ENCODE measurements around the gene MED15. TPM values are rescaled to one million over a fixed set of nuclear protein-coding genes. Genes with fewer than 3 reads are reported as not detected.

Gene MED15
- total and polyA plus RNA-seq, 3 experiments from 2014 or later: 98.0 to 120 (median 106) TPM

- DNase-seq: no peak
- H3K36me3 ChIP-seq (ENCODE audit: insufficient read depth, low read length): peaks cover 77% of the 10 kb centered on the region
- H3K36me3 Mint-ChIP-seq: peaks cover 0 to 94% (median 9%) of the 10 kb centered on the region in 3 donors
- peaks cover 18% of the 10 kb centered on the region for H3K4me1 ChIP-seq (ENCODE audit: insufficient read depth, low read length)
- H3K4me3 ChIP-seq (ENCODE audit: low read length): no peak overlapping the region
- POLR2A ChIA-PET: interaction anchor here (0.6 kb wide), 1 partner anchor 34 kb away, joined by 7 read pairs; no protein-coding TSS in a partner anchor
- no peaks in the 10 kb centered on the region for H3K9me3 Mint-ChIP-seq
- H3K27ac ChIP-seq (ENCODE audit: low read depth, low read length): no peak overlapping the region
- H3K27ac Mint-ChIP-seq: peak overlapping the region; percentile 34 to 82 (median 72)
- H3K4me1 Mint-ChIP-seq: peaks cover 33 to 57% (median 39%) of the 10 kb centered on the region in 3 donors
- H3K4me3 Mint-ChIP-seq: peak overlapping the region in 2 of 7 donors; percentile 6 to 85
- CTCF ChIA-PET: interaction anchor here (5.3 to 6.1 kb wide), 2 partner anchors 14 to 27 kb away, joined by 25 to 38 read pairs; no protein-coding TSS in a partner anchor
- no peaks in the 10 kb centered on the region for H3K27me3 ChIP-seq (ENCODE audit: insufficient read depth, low read length, poor library complexity, severe bottlenecking)
- no peaks in the 10 kb centered on the region for H3K9me3 ChIP-seq (ENCODE audit: low read length)
- H3K27me3 Mint-ChIP-seq: no peaks in the 10 kb centered on the region
Observed at GRCh38 chr22:20580179-20580578, 72.8 kb downstream of the MED15 start.

GRCh38 chr22:20580611-20581502 lies 73.4 kb downstream of the MED15 start:
- Histone ChIP-seq H3K4me3 (ENCODE audit: low read length) (no peak overlapping the region), H3K36me3 (ENCODE audit: insufficient read depth, low read length) (peaks cover 79% of the 10 kb centered on the region), H3K9me3 (ENCODE audit: low read length) (no peaks in the 10 kb centered on the region), H3K27me3 (ENCODE audit: insufficient read depth, low read length, poor library complexity, severe bottlenecking) (no peaks in the 10 kb centered on the region), H3K4me1 (ENCODE audit: insufficient read depth, low read length) (peaks cover 16% of the 10 kb centered on the region), H3K27ac (ENCODE audit: low read depth, low read length) (no peak overlapping the region)
- H3K4me1 Mint-ChIP-seq: peaks cover 31 to 54% (median 37%) of the 10 kb centered on the region in 3 donors
- H3K4me3 Mint-ChIP-seq: peak overlapping the region in 2 of 7 donors; percentile 6 to 16
- H3K9me3 Mint-ChIP-seq: no peaks in the 10 kb centered on the region
- H3K36me3 Mint-ChIP-seq: peaks cover 0 to 96% (median 9%) of the 10 kb centered on the region in 3 donors
- no peak for DNase-seq
- peak overlapping the region; percentile 37 to 82 (median 72) for H3K27ac Mint-ChIP-seq
- no peaks in the 10 kb centered on the region for H3K27me3 Mint-ChIP-seq
- POLR2A ChIA-PET: no interaction called here
- CTCF ChIA-PET: interaction anchor here (5.3 kb wide), 1 partner anchor 14 kb away, joined by 38 read pairs; no protein-coding TSS in a partner anchor

- peaks cover 80% of the 10 kb centered on the region for H3K36me3 ChIP-seq (ENCODE audit: insufficient read depth, low read length)
- ChIA-PET POLR2A (no interaction called here), CTCF (interaction anchor here (5.3 kb wide), 1 partner anchor 15 kb away, joined by 38 read pairs; no protein-coding TSS in a partner anchor)
- no peak overlapping the region for H3K4me3 ChIP-seq (ENCODE audit: low read length)
- no peak for DNase-seq
- H3K9me3 ChIP-seq (ENCODE audit: low read length): no peaks in the 10 kb centered on the region
- H3K27ac ChIP-seq (ENCODE audit: low read depth, low read length): no peak overlapping the region
- H3K36me3 Mint-ChIP-seq: peaks cover 0 to 96% (median 7%) of the 10 kb centered on the region in 3 donors
- H3K4me1 Mint-ChIP-seq: peaks cover 25 to 48% (median 29%) of the 10 kb centered on the region in 3 donors
- no peaks in the 10 kb centered on the region for H3K27me3 ChIP-seq (ENCODE audit: insufficient read depth, low read length, poor library complexity, severe bottlenecking)
- peak overlapping the region in 3 of 8 donors; percentile 26 to 58 (median 47) for H3K27ac Mint-ChIP-seq
- H3K9me3 Mint-ChIP-seq: no peaks in the 10 kb centered on the region
- H3K4me3 Mint-ChIP-seq: no peak overlapping the region
- no peaks in the 10 kb centered on the region for H3K27me3 Mint-ChIP-seq
- H3K4me1 ChIP-seq (ENCODE audit: insufficient read depth, low read length): peaks cover 9% of the 10 kb centered on the region
Observed at GRCh38 chr22:20581503-20582170, 74.2 kb downstream of the MED15 start.

GRCh38 chr22:20582171-20582511 lies 74.7 kb downstream of the MED15 start:
- Histone ChIP-seq H3K27ac (ENCODE audit: low read depth, low read length) (no peak overlapping the region), H3K4me3 (ENCODE audit: low read length) (no peak overlapping the region), H3K27me3 (ENCODE audit: insufficient read depth, low read length, poor library complexity, severe bottlenecking) (no peaks in the 10 kb centered on the region), H3K4me1 (ENCODE audit: insufficient read depth, low read length) (peaks cover 9% of the 10 kb centered on the region), H3K9me3 (ENCODE audit: low read length) (no peaks in the 10 kb centered on the region), H3K36me3 (ENCODE audit: insufficient read depth, low read length) (peaks cover 85% of the 10 kb centered on the region)
- Mint-ChIP-seq H3K9me3 (no peaks in the 10 kb centered on the region), H3K4me3 (no peak overlapping the region), H3K4me1 (peaks cover 22 to 47% (median 27%) of the 10 kb centered on the region in 3 donors), H3K36me3 (peaks cover 0 to 96% (median 7%) of the 10 kb centered on the region in 3 donors), H3K27ac (peak overlapping the region in 2 of 8 donors; percentile 47 to 58), H3K27me3 (no peaks in the 10 kb centered on the region)
- ChIA-PET POLR2A (no interaction called here), CTCF (interaction anchor here (1.3 kb wide), 1 partner anchor 11 kb away, joined by 4 read pairs; no protein-coding TSS in a partner anchor)
- no peak for DNase-seq

- H3K4me1 Mint-ChIP-seq: peaks cover 18 to 41% (median 22%) of the 10 kb centered on the region in 3 donors
- H3K4me3 Mint-ChIP-seq: no peak overlapping the region
- no peaks in the 10 kb centered on the region for H3K27me3 ChIP-seq (ENCODE audit: insufficient read depth, low read length, poor library complexity, severe bottlenecking)
- POLR2A ChIA-PET: interaction anchor here (0.9 kb wide), 1 partner anchor 16 kb away, joined by 5 read pairs; no protein-coding TSS in a partner anchor
- peak overlapping the region in 1 of 8 donors; percentile 6 for H3K27ac Mint-ChIP-seq
- peaks cover 0 to 96% (median 7%) of the 10 kb centered on the region in 3 donors for H3K36me3 Mint-ChIP-seq
- H3K4me3 ChIP-seq (ENCODE audit: low read length): no peak overlapping the region
- no peaks in the 10 kb centered on the region for H3K9me3 ChIP-seq (ENCODE audit: low read length)
- H3K36me3 ChIP-seq (ENCODE audit: insufficient read depth, low read length): peaks cover 80% of the 10 kb centered on the region
- H3K4me1 ChIP-seq (ENCODE audit: insufficient read depth, low read length): peaks cover 9% of the 10 kb centered on the region
- H3K27me3 Mint-ChIP-seq: no peaks in the 10 kb centered on the region
- no peak overlapping the region for H3K27ac ChIP-seq (ENCODE audit: low read depth, low read length)
- CTCF ChIA-PET: interaction anchor here (1.3 to 1.6 kb wide), 2 partner anchors 12 to 16 kb away, joined by 4 read pairs; no protein-coding TSS in a partner anchor
- no peaks in the 10 kb centered on the region for H3K9me3 Mint-ChIP-seq
- no peak for DNase-seq
Observed at GRCh38 chr22:20582520-20583361, 75.3 kb downstream of the MED15 start.

- Histone ChIP-seq H3K36me3 (ENCODE audit: insufficient read depth, low read length) (peaks cover 73% of the 10 kb centered on the region), H3K9me3 (ENCODE audit: low read length) (no peaks in the 10 kb centered on the region), H3K27me3 (ENCODE audit: insufficient read depth, low read length, poor library complexity, severe bottlenecking) (no peaks in the 10 kb centered on the region), H3K4me3 (ENCODE audit: low read length) (no peak overlapping the region), H3K4me1 (ENCODE audit: insufficient read depth, low read length) (peaks cover 9% of the 10 kb centered on the region), H3K27ac (ENCODE audit: low read depth, low read length) (no peak overlapping the region)
- Mint-ChIP-seq H3K36me3 (peaks cover 0 to 90% (median 6%) of the 10 kb centered on the region in 3 donors), H3K4me1 (peaks cover 17 to 39% (median 22%) of the 10 kb centered on the region in 3 donors), H3K27ac (peak overlapping the region in 1 of 8 donors; percentile 68), H3K4me3 (no peak overlapping the region), H3K27me3 (no peaks in the 10 kb centered on the region), H3K9me3 (no peaks in the 10 kb centered on the region)
- CTCF ChIA-PET: interaction anchor here (0.9 to 1.6 kb wide), 3 partner anchors 13 to 19 kb away, joined by 3 to 4 read pairs (median 4); no protein-coding TSS in a partner anchor
- DNase-seq: no peak
- POLR2A ChIA-PET: interaction anchor here (0.9 kb wide), 1 partner anchor 17 kb away, joined by 5 read pairs; no protein-coding TSS in a partner anchor
Observed at GRCh38 chr22:20583471-20583922, 76.1 kb downstream of the MED15 start.
